ENCODE results near the gene ZFHX3.

The ZFHX3 gene

DNA sequence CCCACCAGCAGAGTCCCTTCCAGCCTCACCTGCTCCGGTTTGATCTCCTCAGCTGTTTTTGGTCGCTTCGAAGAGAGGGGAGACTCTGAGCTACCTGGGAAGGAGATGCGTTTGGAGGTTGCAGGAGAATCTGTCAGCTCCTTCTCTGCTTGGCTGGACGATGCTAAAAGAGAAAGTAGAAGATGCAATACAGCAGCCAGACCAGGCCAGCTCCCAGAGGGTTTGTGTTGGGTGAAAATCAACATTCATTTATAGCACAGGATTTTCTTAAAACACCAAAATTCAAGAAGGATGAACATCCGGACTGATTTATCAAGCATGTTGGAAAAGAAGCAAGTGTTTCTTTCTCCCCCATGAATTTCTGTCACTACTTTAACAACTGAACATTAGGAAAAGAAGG lies 236.1 kb downstream of the ZFHX3 start:
- no peak for DNase-seq

DNA sequence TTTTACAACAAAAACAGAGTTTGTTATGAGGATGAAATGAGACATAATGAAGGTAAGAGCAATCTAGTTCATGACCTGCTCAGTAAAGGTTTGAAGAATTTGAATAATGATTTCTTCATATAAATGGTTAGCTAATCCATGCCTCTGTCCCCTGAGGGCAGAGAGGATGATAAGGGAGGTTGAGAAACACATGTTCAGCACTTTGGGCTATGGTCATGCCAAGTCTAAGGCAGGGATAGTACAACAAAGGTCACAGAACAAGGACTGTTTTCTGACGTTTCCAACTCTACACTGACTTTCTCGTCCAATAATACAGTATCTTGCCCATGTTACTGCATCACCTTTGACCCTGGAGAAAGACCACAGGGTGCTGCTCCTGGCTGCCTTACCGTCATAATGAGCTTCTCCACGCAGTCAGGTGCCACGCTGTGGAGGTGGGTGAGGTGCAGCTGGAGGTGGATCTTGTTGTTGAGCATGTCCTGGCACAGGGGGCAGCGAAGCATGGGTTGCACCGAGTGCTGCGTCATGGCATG lies 236.7 kb downstream of the ZFHX3 start:
- DNase-seq, result no peak

DNA sequence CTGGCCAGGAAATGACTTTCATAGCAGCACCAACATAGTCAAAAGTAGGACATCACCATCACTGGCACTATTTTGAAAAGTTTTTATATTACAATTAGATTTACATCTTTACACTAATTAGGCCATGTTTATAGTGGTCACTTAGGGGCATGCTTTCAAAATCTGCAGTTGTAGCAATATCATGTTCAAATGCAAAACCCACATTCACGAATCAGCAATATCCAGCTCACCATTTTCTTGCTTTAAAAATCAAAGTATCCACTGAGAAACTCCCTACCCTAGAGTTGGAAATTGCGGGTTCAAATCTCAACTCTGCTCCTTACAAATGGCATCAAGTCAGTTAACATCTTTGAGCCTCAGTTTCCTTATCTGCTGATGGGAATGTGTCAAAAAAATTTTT lies 237.4 kb downstream of the ZFHX3 start:
- no peak for DNase-seq

DNA sequence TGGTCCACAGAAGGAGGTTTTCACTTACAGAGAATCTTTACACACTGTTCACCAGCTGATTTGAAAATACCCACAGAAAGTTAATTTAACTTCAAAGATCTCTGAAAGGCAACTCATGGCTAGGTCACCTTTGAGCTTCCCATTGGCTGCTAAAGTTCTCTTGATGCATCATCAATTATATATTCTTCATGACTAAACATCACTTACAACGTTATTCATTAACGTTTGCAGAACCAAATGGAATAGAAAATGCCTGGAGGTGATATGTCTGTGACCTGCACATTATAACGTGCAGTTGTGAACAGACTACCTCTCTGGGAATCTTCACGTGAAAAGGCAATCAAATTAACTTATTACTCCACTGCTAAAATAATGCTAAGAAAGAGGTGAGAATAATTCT lies 238.5 kb downstream of the ZFHX3 start:
- DNase-seq, result no peak

DNA sequence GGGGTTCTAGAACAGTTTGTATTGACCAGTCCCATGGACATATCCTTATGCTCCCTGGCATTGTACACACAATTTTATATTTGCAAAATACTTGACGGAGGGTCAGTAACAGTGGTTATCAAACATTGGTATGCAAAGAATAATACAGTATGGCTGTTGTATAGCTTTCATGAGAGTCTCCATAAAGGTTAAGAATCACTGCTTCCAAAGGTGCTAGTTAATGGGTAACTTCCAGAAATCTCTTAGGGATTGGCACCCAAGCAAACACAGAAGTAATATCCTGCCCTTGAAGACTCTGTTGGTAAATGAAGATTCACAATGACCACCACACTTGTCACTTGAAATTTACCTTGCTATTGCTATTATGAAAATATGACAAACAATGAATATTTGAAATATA lies 239.2 kb downstream of the ZFHX3 start:
- no peak for DNase-seq

DNA sequence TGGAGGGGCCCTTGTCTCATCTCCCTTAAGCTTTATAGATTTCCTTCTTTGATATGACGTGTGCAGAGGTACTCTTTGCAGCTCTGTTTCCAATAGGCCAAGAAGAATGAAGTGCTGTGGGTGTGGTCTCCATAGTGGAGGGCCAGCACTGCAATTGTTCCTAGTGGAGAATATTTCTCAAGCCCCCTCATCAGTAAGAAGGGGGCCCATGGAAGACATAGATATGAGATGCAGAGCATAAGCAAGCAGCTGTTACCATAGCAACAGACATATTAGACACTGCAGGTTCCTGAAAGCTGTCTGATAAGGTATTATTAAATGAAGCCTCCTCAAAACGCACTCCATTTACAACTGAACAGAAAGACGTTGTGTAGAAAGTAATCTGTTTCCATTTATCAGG lies 240.7 kb downstream of the ZFHX3 start:
- DNase-seq, result no peak

DNA sequence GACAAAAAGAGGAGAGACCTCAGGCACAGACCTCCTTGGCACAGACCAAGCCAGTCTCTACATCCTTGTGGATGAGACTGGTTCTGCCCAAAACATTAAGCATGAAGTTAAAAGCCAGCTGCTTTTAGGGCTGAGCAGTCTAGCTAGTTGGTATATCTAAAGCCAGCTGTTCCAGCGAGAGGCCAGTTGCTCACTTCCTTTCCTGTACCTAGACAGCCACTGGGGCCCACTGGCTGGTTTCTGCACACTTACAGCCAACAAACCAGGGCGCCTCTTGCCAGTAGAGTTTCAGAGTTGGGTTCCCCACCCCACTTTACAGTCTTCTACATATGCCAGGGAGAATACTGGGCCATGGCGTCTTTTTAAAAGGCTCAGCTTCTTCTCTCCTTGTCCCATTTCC lies 242.4 kb downstream of the ZFHX3 start:
- DNase-seq, result no peak

DNA sequence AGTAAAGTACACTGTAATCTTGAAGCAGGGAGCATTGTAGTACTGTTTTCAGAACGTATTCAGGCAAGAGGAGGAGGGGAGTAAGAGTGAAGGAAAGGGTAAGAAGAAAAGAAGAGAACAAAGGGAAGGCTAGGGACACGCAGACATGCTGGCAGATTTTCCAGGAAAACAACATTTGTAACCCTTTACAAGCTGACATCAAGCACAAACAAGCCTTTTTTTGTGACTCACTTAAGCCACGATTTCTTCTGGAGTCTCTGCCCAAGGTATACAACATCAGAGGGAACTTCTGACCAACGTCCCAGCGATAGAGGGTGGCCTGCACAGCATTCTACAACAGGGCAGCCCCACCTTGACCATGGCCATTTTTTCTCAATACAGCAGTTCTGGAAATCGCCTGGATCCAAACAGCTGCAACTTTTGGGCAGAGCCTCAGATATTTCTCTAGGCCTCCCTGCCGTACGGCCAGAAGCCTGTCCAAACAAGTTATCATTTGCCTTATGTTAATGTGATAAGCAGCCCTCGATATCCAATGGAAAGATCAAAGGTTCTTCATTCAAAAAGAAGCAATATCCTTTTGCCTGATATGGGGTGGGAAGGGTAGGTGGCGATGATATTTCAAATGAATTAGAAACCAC lies 247.3 kb downstream of the ZFHX3 start:
- DNase-seq, result no peak

DNA sequence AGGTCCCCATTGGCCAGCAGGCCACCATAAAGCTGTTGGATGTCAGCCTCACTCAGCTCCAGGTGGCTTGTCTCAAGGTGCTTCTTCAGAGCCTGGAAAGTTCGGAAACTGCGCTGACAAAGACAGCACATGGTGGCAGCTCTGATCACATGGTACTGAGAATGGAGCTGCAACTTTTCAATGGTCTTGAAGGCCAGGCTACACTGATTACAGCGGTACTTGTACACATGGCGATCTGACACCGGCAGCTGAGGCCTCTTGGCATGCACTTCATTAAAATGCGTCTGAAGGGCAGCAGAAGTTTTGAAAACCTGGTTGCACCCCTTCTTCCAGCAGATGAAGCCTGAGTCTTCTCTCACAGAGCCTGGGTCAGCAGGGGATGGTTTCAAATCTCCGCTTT lies 249.7 kb downstream of the ZFHX3 start:
- DNase-seq, result no peak

DNA sequence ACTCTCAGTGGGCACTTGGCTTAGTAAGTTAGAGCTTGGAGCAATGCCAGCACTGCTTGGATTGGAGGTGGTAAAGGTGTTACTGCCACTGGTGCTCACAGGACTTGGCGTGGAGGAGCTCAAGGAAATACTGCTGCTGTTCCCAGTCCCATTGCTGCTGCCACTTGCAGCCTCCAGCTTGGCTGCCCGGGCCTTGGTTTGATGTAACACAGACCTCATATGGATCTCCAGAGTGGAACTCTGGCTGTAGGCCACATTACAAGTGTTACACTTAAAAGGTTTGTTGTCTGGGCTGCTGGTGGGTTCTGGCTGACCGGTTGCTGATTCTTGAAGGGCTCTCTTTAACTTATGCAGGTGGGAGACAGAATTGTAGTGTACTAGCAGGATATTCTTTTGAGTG lies 250.3 kb downstream of the ZFHX3 start:
- no peak for DNase-seq

DNA sequence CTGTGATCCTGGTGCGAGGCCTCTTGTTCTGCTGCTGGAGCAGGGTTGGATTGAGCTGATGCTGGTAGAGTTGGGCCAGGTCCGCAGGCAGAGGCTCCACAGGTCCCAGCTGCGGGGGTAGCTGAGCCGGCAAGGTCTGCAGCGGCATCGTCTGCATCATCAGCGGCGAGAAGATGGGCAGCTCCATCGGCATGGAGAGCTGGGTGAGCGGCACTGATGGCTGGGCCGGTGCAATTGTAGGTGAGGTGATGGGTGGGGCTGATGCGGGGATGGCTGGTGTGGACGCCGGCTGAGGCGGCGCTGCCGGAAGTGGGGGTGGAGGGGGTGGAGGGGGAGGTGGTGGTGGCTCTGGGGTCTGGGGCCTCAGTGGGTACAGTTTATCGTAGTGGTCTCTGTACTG lies 251.7 kb downstream of the ZFHX3 start:
- DNase-seq, result no peak

DNA sequence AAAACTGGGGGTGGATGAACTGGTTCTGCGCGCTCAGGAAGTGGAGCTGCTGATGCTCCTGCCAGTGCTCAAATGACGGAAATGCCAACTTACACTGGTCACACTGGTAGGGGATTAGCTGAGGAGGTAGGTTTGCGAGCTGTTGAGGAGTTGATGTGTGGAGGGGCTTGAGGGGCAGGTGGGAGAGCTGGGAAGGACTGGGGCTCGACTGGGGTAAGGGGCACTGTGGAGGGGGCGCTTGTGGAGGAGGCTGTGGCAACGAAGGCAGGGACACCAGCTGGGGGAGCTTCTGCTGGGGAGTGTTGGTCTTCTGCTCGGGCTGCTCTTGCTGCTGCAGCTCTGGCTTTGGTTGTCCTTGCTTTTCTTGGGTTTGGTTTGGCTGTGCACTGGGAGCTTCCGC lies 252.9 kb downstream of the ZFHX3 start:
- DNase-seq, result no peak

DNA sequence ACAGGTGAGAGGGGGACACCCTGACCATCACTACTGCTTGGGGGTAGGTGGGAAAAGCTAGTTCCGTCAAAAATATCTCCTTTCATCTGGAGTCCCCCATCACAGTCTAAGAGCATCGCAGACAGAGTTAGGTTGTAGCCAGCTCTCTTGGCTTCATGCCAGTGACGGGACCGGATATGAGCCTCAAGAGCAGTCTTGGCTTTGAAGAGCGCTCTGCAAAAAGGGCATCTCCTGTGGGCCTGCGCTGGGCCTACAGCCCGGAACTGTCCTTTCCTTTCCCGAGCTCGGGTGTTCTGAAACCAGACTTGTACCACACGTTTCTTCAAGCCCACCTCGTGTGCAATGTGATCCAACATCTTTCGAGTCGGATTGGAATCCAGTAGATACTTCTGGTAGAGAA lies 253.6 kb downstream of the ZFHX3 start:
- DNase-seq, result no peak

DNA sequence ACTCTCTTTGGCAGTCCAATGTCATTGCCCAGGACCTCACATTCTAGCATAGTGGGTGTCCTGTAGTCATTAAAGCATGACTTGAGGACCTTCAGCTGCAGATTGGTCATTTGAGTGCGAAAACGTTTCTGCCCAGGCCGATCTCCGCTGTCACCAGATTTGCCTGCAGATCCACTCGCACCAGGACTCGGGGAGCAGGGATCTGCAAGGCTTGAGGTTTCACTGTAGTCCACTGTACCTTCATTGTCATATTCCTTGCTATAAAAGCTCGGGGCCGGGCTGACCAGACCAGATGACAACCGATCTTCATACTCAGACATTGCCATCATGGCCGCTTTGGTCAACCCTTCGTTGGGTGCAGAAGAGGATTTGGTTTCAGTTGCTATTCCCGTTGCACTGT lies 254.2 kb downstream of the ZFHX3 start:
- DNase-seq, result no peak

DNA sequence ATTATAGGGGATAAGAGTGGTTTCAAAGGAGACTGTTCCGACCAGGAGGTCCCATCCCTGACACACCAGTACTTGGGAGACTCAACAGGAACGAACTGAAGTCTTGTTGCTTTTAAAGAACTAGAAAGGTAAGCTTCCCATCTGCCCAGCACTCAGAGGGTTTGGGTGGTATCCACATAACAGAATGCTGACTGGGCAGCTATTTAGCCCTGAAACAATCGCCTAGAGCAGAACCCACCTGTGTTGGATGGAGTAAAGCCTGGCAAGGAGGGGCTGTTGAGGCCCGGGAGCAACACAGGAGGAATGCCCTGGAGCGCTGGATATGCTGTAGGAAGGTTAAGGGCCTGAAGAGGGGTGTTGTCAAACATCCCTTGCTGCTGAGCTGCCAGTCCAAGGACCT lies 254.9 kb downstream of the ZFHX3 start:
- DNase-seq, result no peak

DNA sequence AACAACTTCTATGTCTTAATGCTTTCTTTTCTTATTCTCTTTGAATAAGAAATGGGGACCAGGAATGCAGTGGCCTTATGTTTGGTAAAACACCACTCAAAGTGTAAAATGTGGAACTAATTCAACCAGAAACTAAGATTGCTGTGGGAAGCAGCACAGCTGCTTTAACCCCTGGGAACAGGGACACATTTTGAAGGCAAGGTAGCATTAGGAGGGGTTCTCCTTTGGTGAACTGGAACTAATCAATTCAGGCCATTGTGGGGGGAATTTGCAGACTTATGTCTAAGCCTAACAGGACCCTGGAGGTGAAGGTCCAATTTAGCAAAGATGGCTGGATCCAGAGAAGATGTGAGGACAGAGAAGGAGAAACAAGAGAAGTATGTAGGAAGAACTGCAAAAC lies 256.1 kb downstream of the ZFHX3 start:
- no peak for DNase-seq

DNA sequence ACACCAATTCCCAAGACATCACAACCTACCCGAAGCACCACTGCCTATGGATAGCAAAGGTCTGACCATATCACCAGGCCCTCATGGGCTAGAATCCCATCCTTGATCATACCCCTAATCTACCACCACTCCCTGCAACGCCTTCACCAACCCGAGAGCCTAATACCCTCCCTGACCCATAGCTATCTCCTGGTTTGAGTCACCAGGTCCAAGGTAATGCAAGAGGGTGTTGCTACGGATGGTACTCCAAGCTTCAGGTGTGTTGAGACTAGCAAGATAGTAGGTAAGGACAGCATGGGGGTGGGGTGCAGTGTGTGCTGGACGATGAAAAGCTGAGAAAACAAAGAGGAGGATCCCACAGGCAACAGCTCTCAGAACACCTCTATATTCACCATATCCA lies 258.0 kb downstream of the ZFHX3 start:
- no peak for DNase-seq

DNA sequence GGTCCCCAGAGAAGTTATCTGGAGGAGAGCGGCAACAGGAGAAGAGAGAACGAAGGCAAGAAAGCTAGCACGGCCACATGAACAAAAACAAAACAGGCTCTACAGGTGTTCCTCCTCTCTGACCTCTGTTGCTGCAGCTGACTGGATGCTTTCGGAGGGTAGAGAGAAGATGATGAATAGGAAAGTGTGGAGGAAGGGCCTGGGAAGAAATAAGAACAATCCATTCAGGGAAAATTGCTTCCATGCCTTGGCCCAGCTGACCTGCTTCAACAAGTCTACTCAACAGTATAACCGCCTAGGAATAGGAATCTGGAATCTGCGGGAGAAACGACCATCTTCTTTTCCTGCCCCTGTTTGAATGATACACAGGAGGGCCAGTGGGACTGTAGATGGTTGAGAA lies 258.5 kb downstream of the ZFHX3 start:
- no peak for DNase-seq

DNA sequence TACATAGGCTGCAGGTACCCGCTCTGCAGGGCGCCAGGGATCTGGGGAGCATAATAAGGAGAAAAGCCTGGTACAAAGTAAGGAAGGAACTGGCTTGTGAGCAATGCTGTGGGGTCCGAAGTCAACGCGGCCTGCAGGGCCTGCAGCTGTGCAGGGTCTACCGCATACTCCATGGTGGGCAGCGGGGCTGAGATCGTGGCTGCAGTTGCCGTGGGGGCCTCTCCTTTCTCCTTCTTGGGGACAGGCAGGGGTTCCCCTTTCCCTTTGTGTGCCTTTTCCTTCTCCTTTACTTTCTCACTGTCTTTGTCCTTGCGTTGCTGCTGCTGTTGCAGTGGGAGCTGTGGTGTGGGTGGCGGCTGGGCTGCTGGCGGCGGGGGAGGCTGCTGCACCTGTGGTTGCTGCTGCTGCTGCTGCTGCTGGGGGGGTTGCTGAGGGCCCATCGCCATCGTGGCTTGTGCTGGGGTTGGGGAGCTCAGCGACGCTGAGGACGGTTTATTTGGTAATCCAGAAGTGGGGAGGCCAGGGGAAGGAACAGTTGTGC lies 259.6 kb downstream of the ZFHX3 start:
- DNase-seq, result no peak

DNA sequence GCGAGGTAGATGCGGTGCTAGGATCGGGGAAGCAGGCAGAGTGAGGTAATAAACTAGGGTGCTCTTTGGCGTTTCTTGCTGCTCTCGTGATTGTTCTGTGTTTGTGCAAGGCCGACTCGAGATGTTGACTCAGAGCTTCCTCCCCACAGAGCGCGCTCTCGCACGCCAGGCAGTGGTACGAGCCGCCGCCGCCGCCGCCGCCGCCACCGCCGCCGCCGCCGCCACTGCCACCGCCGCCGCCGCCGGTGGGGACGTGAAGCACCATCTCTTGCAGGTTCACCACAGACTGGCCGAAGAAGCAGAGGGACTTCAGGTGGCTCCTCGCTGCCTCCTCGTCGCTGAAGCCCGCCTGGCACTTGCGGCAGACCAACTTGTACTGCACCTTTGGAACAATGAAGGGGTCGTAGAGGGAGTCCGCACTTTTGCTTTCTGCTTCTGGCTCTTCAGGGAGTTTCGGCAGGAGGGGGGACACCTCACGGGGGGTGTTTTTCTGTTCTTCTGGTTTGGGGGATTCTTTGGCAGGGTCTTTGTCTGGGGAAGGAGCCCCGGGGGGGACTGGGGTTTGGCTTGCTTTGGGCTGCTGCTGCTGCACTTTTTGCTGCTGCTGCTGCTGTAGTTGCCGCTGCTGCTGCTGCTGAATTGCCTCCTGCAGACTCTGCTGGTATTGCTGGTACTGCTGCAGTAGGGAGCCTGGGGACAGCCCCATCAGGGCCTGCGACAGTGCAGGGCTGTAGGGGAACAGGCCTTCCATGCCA lies 260.2 kb downstream of the ZFHX3 start:
- DNase-seq, result peak; percentile 33 to 36 (median 35)

DNA sequence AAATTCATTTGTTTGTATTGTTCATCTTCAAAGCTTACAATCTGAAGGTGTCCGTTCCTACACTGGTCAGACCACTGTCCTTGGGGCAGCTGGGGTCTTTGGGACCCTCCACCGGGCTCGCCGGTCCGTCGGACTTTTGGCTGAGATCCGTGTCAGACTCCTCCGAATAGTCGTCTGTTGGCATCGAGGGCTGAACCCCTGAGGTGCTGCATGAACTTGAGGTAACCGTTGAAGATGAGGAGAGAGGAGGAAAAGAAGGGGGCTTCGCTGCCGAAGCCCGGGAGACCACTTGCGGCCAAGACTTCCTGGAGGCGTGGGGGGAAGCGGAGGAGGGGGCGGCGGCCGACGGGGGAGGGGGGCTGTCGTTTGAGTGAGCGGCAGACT lies 260.8 kb downstream of the ZFHX3 start:
- DNase-seq, result no peak

DNA sequence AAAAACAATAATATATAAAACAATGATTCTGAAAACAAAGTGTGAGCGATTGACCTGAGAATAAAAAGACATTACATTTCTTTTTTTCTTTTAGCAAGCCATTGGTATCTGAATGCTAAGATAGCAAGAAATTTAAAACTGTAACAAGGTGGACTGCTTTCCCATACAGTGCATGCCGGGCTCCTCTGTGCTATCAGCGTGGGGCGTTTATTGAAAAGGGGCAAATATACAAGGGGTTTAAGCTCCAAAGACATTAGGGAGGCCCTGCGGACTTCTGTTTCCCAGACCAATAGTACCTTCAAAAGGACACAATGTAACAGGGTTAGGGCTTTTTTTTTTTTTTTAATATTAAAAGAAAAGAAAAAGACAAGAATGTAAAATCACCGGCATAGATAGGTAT lies 261.3 kb downstream of the ZFHX3 start:
- DNase-seq, result no peak

DNA sequence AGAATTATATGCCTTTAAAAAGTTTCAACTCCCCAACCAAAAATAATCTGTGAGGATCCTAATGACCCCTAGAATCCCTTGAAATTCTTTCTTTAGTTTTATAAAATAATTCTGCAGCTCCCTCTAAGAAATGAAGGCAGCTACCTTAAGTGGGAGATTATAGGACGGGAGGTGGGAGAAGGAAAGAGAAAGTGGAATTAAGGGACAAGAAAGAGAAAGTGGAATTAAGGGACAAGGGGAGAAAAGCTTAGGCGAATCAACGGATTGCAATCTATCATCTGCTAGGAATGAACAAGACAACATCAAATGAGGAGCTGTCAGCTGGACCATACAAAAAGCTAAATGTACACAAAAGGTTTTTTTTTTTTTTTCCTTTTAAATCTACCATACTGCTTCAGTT lies 262.0 kb downstream of the ZFHX3 start:
- DNase-seq, result no peak

DNA sequence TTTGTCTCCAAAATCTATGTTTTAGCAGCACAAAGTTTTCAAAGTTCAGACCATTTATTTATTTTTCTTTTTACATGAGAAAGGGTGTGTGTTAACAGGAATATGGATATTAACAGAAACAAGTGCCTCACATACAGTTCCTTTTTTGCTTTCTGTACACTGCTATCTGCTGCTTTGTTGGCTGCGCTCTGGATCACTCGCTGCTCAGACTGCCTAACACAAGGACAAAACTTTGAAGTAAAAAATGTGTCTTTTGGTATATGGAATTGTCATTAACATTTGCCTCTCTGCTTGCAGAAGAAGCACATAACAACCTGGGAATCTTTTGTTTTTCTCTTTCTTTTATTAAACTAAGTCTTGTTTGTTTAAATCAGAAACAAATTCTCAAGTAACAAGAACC lies 262.8 kb downstream of the ZFHX3 start:
- no peak for DNase-seq
